Activated CD8-positive, alpha-beta memory T cell treated with anti-CD3 and anti-CD28 coated beads for 4 hours (primary cell): ENCODE data around the gene ZDHHC20.

Experiments
- DNase-seq, 2 donors: peaks; one replicate each; pipeline ENCODE4 v3.0.0-alpha.2; 2020; ENCODE audit warnings: low read depth in 2 of 2

The ZDHHC20 gene

DNA sequence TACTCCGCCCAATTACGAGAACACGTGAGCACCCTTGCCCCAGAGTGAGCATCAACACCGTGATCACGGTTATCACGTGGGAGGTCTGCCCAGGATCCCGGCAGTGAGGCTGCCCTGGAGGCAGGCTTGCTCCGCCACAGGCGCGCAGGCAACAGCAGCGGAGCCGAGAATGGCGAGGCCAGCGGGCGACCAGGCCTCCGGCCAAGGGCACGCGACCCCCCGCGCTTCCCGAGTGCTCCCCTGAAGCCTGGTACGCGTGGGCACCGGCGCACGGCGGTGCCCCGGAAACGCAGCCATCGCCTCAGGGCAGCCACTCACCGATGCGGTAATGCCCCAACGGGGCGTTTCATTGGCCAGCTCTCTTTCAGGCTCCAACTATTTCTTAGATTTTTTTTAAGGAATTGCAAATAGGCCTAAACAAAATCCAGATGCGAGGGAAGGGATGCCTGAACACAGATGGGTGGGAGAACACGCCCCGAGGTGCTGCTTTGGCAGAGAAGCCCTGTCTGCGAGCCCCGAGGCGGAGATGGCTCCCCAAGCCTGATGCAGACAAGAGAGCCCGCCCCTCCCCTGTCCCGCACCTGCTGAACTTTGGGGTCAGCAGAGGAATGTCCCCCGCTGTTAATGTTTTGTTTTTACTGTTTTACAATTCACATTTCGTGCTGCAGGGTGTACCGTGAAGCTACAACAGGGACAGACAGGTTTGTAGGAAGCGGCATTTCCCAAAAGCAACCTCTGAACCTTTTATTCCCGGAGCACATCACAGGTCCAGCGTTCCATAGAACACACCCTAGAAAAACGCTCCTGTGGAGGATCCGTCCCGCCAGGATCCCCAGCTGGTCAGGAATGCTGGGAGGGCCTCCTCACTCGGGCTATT, 132.7 kb downstream of the ZDHHC20 start:
- DNase-seq = no peak

DNA sequence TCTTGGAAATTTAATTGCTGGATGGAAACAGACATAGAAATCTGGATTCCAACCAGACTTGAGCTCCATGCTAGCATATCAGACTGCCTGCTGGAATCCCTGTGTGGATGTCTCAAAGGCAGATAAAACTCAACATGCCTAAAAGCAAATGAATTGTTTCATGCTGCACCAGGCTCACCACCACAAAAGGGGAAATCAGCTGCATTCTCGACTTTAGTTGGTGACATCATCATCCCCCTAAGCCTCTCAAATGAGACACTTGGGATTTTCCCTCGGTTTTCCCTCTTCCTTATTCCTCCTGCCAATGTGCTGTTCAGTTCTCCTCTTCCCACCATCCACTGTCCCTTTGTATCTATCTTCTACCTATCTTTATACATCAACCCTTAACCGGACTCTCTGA, 134.3 kb downstream of the ZDHHC20 start:
- no peak for DNase-seq

DNA sequence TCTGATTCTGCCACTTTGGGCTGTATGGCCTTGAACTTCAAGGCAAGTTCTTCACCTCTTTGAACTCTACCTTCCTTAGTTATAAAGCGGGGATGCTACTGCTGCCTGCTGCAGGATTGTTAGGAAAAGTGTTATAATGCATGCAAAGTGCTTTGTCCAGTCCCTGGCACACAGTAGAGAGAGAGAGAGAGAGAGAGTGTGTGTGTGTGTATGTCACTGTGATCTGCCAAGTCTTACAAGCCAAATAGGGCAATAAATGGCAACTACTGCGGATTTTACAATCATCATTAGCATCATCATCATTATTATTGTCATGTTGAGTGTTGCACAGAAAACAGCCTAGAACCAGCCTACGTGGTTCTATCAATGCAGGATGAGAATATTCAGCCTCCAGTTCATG, 136.1 kb downstream of the ZDHHC20 start:
- no peak for DNase-seq
